EH (cell line): ENCODE data around the gene WWC1.

ENCODE experiments used
- DNase-seq: peaks from one replicate; pipeline ENCODE4 v3.0.0-alpha.2; 2015; ENCODE audit warnings: low read depth

WWC1 gene

DNA sequence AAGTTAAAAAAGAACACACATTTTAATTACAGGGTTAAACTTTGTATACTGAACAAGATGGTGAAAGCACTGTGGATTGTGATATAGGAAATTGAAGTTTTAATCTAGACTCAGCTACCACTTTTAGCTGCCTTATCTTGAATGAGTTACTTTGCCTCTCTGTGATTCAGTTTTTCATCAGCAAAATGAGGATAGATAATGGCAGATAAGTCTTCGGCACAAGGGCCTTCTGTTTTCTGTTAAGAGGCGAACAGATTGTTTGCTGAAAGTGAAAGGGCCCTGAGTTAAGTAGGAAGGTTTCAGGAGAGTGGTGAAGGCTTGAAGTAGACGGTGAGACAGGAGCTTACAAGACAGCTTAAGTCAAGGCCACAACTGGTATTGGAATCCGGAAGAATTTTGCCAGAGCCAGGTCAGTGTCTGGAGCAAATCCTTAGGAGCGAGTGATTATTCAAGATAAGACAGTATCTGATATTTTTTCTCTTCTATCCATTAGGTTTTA, 202.7 kb downstream of the WWC1 start:
- DNase-seq = no peak

DNA sequence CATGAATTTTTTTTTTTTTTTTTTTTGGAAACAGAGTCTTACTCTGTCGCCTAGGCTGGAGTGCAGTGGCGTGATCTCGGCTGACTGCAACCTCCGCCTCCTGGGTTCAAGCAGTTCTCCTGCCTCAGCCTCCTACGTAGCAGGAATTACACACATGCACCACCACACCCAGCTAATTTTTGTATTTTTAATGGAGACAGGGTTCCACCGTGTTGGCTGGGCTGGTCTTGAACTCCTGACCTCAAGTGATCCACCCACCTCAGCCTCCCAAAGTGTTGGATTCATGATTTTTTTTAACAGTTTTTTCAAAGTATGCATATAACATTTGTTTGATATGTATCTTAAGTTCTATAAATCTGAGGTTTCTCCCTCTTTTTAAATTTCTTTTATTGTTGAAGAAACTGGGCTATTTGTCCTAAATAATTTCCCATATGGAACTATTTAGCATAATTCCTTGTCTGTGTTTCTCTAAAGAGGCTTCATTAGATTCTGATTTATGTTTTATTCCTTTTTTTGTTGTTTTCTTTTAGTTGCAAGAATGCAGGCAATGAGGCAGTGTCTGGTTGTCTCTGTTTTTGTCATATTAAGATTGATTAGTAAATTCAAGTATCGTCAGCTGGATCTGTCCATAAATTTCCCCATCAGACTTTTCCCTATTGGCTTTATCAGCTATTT, 211.3 kb downstream of the WWC1 start:
- no peak for DNase-seq

DNA sequence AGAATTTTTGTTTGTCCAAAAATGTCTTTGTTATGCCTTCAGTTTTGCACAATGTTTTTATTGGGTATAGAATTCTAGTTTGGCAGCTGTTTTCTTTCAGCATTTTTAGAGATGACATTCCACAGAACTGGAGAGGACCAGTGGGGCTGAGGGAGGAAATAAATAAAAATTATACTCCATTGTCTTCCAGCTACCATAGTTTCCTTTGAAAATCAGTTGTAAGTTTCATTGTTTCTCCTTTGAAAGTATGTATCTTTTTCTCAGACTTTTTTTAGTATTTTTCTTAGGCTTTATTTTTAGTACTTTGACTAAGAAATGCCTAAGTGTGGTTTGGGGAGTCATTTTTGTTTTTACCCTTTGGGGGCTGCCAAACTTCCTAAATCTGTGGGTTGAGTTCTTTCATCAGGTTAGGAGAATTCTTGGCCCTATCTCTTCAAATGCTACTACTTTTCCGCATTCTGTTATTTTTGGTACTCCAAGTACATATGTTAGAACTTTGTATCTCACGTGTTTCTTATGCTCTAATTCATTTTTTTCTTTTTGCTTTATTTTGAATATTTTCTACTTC, 222.5 kb downstream of the WWC1 start:
- DNase-seq = no peak
